T-cell (primary cell): ENCODE data around the gene RFX3. TPM values are rescaled to one million over a fixed set of nuclear protein-coding genes. Genes with fewer than 3 reads are reported as not detected.

Experiments used
- ATAC-seq, 4 experiments: fragments of 200-7000 bp in 3 of 4; fragments of 150-1000 bp in 1 of 4; cut with Tn5 transposase; replicated peaks in 1 of 4; 1 replicate in 3 of 4; 2 replicates in 1 of 4; pipeline ENCODE4 v1.10.0; 2021; ENCODE audit warnings: moderate library complexity in 3 of 4, mild to moderate bottlenecking in 2 of 4, moderate number of reproducible peaks in 1 of 4
- CTCF ChIA-PET, 2 donors: fragments of 300-600 bp; sonication (Branson Sonifier 250); formaldehyde crosslinking; loops; one replicate each; lab custom pipeline; 2022; ENCODE audit warnings: antibody characterized with exemption in 2 of 2; lab: Charles Lee
- POLR2A ChIA-PET, 2 donors: fragments of 300-600 bp; sonication (Branson Sonifier 250); formaldehyde crosslinking; loops; one replicate each; lab custom pipeline; 2022; ENCODE audit warnings: antibody characterized with exemption in 2 of 2; lab: Charles Lee
- DNase-seq, 35 experiments: peaks; one replicate each; pipeline versions ENCODE4 v3.0.0 to v3.0.0-alpha.2; 2013 to 2023
- H3K27ac ChIP-seq: one replicate; pipeline ENCODE4 v1.5.1; 2013; ENCODE audit warnings: low read length
- H3K27me3 ChIP-seq, 2 experiments: replicated peaks in 1 of 2; 1 replicate in 1 of 2; 2 replicates in 1 of 2; pipeline versions ENCODE4 v1.6.1 to v1.7.0; 2013; ENCODE audit warnings: low read length in 1 of 2, mixed read lengths in 1 of 2; ENCODE audit not compliant: control insufficient read depth in 2 of 2, insufficient read depth in 2 of 2; ENCODE audit errors: extremely low read depth in 1 of 2
- H3K36me3 ChIP-seq, 2 donors: 1 replicate in 1 of 2; 2 replicates in 1 of 2; pipeline versions ENCODE4 v1.6.1 to v1.7.0; 2013; ENCODE audit warnings: low read length in 1 of 2; ENCODE audit not compliant: control insufficient read depth in 2 of 2, insufficient read depth in 1 of 2; ENCODE audit errors: extremely low read depth in 1 of 2
- H3K4me1 ChIP-seq, 2 experiments: 1 replicate in 1 of 2; 2 replicates in 1 of 2; pipeline versions ENCODE4 v1.6.1 to v1.7.0; 2013; ENCODE audit warnings: low read length in 2 of 2, mixed read lengths in 1 of 2; ENCODE audit not compliant: insufficient read depth in 2 of 2, control insufficient read depth in 1 of 2; ENCODE audit errors: extremely low read depth in 1 of 2
- H3K4me3 ChIP-seq, 2 donors: 1 replicate in 1 of 2; 2 replicates in 1 of 2; pipeline versions ENCODE4 v1.5.1 to v1.7.0; 2013; ENCODE audit warnings: mild to moderate bottlenecking in 2 of 2, low read length in 1 of 2, moderate library complexity in 1 of 2; ENCODE audit not compliant: control insufficient read depth in 1 of 2; ENCODE audit errors: extremely low read depth in 1 of 2
- H3K9me3 ChIP-seq: 2 replicates; pipeline ENCODE4 v1.7.0; 2013
- H3K27ac Mint-ChIP-seq, 2 donors: one replicate each; pipeline ENCODE4 v1.8.0; 2020 to 2021; ENCODE audit warnings: mild to moderate bottlenecking in 2 of 2, mixed read lengths in 2 of 2
- H3K27me3 Mint-ChIP-seq, 2 donors: one replicate each; pipeline ENCODE4 v1.8.0; 2021 to 2022; ENCODE audit warnings: mixed read lengths in 2 of 2
- H3K36me3 Mint-ChIP-seq: one replicate; pipeline ENCODE4 v1.8.0; 2021; ENCODE audit warnings: mixed read lengths
- H3K4me1 Mint-ChIP-seq, 3 donors: one replicate each; pipeline ENCODE4 v1.8.0; 2020 to 2022; ENCODE audit warnings: mixed read lengths in 3 of 3, mild to moderate bottlenecking in 1 of 3
- H3K4me3 Mint-ChIP-seq, 3 donors: one replicate each; pipeline ENCODE4 v1.8.0; 2020 to 2022; ENCODE audit warnings: mild to moderate bottlenecking in 3 of 3, mixed read lengths in 3 of 3, moderate library complexity in 3 of 3
- H3K9me3 Mint-ChIP-seq, 3 donors: one replicate each; pipeline ENCODE4 v1.8.0; 2020 to 2022; ENCODE audit warnings: mixed read lengths in 3 of 3
- WGBS: methylation state at CpG from one replicate; pipeline ENCODE4 v1.1.5; 2013; ENCODE audit warnings: missing lambda C conversion rate; ENCODE audit not compliant: insufficient coverage; 5-methylcytosine and 5-hydroxymethylcytosine counted together
- total RNA-seq, 35 experiments: library from RNA in 6 of 35; stranded (reverse) in 6 of 35; fragments of 120-200 nt in 1 of 35; gene quantifications; one replicate each; pipeline versions ENCODE4 v1.2.1 to v1.2.4 and lab custom pipeline; 2013 to 2026

RFX3 gene
- total RNA-seq, 5 donors from 2014 or later (not counting 1 experiment from before 2014, with no cell fraction given) = 16.3 to 32.2 (median 20.5) TPM

- Histone ChIP-seq H3K36me3 (no peaks in the 10 kb centered on the region), H3K4me3 (no peak overlapping the region), H3K9me3 (no peaks in the 10 kb centered on the region), H3K27ac (no peak overlapping the region), H3K4me1 (peaks cover 0 to 5% of the 10 kb centered on the region in 2 experiments), H3K27me3 (no peaks in the 10 kb centered on the region)
- POLR2A ChIA-PET = interaction anchor here in 1 of 2 donors (0.6 to 1.0 kb wide), 2 partner anchors 9 to 10 kb away, joined by 3 to 7 read pairs; no protein-coding TSS in a partner anchor
- H3K27me3 Mint-ChIP-seq = no peaks in the 10 kb centered on the region
- no peak for DNase-seq
- WGBS = 90% methylated on average over 1 of the region's 3 CpGs
- CTCF ChIA-PET = no interaction called here
- H3K9me3 Mint-ChIP-seq = no peaks in the 10 kb centered on the region
- no peak for ATAC-seq
- peaks cover 36 to 44% (median 43%) of the 10 kb centered on the region in 3 donors for H3K4me1 Mint-ChIP-seq
- H3K4me3 Mint-ChIP-seq = no peak overlapping the region
- no peak overlapping the region for H3K27ac Mint-ChIP-seq
- H3K36me3 Mint-ChIP-seq = peaks cover 13% of the 10 kb centered on the region
These were observed 8.3 kb downstream of the RFX3 start for GRCh38 chr9:3517377-3518048.

GRCh38 chr9:3516667-3517330 is 9.0 kb downstream of the RFX3 start:
- no peak overlapping the region for H3K4me3 ChIP-seq
- Mint-ChIP-seq H3K4me1 (peaks cover 29 to 37% (median 36%) of the 10 kb centered on the region in 3 donors), H3K36me3 (peaks cover 13% of the 10 kb centered on the region), H3K27ac (no peak overlapping the region), H3K4me3 (no peak overlapping the region), H3K27me3 (no peaks in the 10 kb centered on the region), H3K9me3 (no peaks in the 10 kb centered on the region)
- ChIA-PET POLR2A (interaction anchor here in 1 of 2 donors (1.3 kb wide), 1 partner anchor 10 kb away, joined by 11 read pairs; the partner anchor contains the start of gene RFX3), CTCF (interaction anchor here in 1 of 2 donors (0.7 kb wide), 2 partner anchors 10 to 22 kb away, joined by 3 read pairs; no protein-coding TSS in a partner anchor)
- no peaks in the 10 kb centered on the region for H3K9me3 ChIP-seq
- ATAC-seq = peak in 1 of 4 experiments; percentile 6
- no peaks in the 10 kb centered on the region for H3K36me3 ChIP-seq
- H3K27me3 ChIP-seq = no peaks in the 10 kb centered on the region
- no peak for DNase-seq
- no peak overlapping the region for H3K27ac ChIP-seq
- no CpG with 5 or more reads among the region's 4 CpGs for WGBS
- H3K4me1 ChIP-seq = peaks cover 0 to 2% of the 10 kb centered on the region in 2 experiments

- Histone ChIP-seq H3K9me3 (no peaks in the 10 kb centered on the region), H3K27ac (no peak overlapping the region), H3K4me3 (no peak overlapping the region), H3K4me1 (no peaks in the 10 kb centered on the region), H3K36me3 (no peaks in the 10 kb centered on the region), H3K27me3 (no peaks in the 10 kb centered on the region)
- Mint-ChIP-seq H3K4me1 (peaks cover 35 to 40% (median 38%) of the 10 kb centered on the region in 3 donors), H3K4me3 (no peak overlapping the region), H3K27me3 (no peaks in the 10 kb centered on the region), H3K36me3 (peaks cover 13% of the 10 kb centered on the region), H3K27ac (no peak overlapping the region), H3K9me3 (no peaks in the 10 kb centered on the region)
- POLR2A ChIA-PET = no interaction called here
- DNase-seq = no peak
- CTCF ChIA-PET = no interaction called here
- WGBS = no CpG with 5 or more reads among the region's 3 CpGs
- ATAC-seq = no peak
These were observed 10.4 kb downstream of the RFX3 start for GRCh38 chr9:3515405-3515804.

- Mint-ChIP-seq H3K9me3 (no peaks in the 10 kb centered on the region), H3K27me3 (no peaks in the 10 kb centered on the region), H3K27ac (no peak overlapping the region), H3K4me3 (no peak overlapping the region), H3K4me1 (peaks cover 35 to 43% (median 42%) of the 10 kb centered on the region in 3 donors), H3K36me3 (peaks cover 17% of the 10 kb centered on the region)
- ATAC-seq = no peak
- CTCF ChIA-PET = no interaction called here
- Histone ChIP-seq H3K9me3 (no peaks in the 10 kb centered on the region), H3K27me3 (no peaks in the 10 kb centered on the region), H3K4me3 (no peak overlapping the region), H3K27ac (no peak overlapping the region), H3K4me1 (no peaks in the 10 kb centered on the region), H3K36me3 (no peaks in the 10 kb centered on the region)
- POLR2A ChIA-PET = interaction anchor here in 1 of 2 donors (0.6 kb wide), 1 partner anchor 30 kb away, joined by 11 read pairs; no protein-coding TSS in a partner anchor
- DNase-seq = no peak
- no CpG with 5 or more reads among the region's 3 CpGs for WGBS
These were observed 11.0 kb downstream of the RFX3 start for GRCh38 chr9:3514786-3515185.

- peaks cover 42 to 52% (median 51%) of the 10 kb centered on the region in 3 donors for H3K4me1 Mint-ChIP-seq
- WGBS = no CpG with 5 or more reads among the region's 2 CpGs
- no peaks in the 10 kb centered on the region for H3K4me1 ChIP-seq
- no peaks in the 10 kb centered on the region for H3K9me3 Mint-ChIP-seq
- ATAC-seq = no peak
- CTCF ChIA-PET = interaction anchor here in 1 of 2 donors (0.7 kb wide), 1 partner anchor 46 kb away, joined by 3 read pairs; no protein-coding TSS in a partner anchor
- H3K4me3 Mint-ChIP-seq = no peak overlapping the region
- no peaks in the 10 kb centered on the region for H3K36me3 ChIP-seq
- H3K4me3 ChIP-seq = no peak overlapping the region
- H3K36me3 Mint-ChIP-seq = peaks cover 17% of the 10 kb centered on the region
- H3K9me3 ChIP-seq = no peaks in the 10 kb centered on the region
- no peaks in the 10 kb centered on the region for H3K27me3 ChIP-seq
- no peak for DNase-seq
- no peak overlapping the region for H3K27ac ChIP-seq
- H3K27me3 Mint-ChIP-seq = no peaks in the 10 kb centered on the region
- POLR2A ChIA-PET = no interaction called here
- peak overlapping the region in 1 of 2 donors; percentile 24 for H3K27ac Mint-ChIP-seq
These were observed 12.5 kb downstream of the RFX3 start for GRCh38 chr9:3513265-3513818.

DNA sequence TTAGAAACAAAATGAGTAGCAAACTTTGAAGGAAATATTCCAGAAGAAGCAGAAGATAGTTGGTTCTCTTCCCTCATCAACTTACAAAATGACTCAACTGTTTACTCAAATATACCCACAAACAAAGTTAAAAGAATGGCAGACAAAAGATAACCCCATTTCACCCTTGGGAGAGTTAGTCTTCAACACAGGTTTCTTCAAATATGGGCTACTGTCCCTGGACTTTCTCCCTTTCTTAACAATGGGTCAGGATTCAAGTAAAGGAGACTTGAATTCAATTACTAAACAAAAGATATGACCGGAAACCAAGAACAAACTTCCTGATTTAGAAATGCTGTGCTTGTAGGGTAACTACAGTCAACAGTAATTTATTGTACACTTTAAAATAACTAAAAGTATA is 14.2 kb downstream of the RFX3 start:
- no peaks in the 10 kb centered on the region for H3K4me1 ChIP-seq
- H3K9me3 ChIP-seq = no peaks in the 10 kb centered on the region
- ChIA-PET CTCF (no interaction called here), POLR2A (interaction anchor here in 1 of 2 donors (0.5 kb wide), 1 partner anchor 34 kb away, joined by 8 read pairs; no protein-coding TSS in a partner anchor)
- Mint-ChIP-seq H3K4me3 (no peak overlapping the region), H3K27me3 (no peaks in the 10 kb centered on the region), H3K36me3 (peaks cover 10% of the 10 kb centered on the region), H3K9me3 (no peaks in the 10 kb centered on the region), H3K4me1 (peaks cover 45 to 50% (median 48%) of the 10 kb centered on the region in 3 donors), H3K27ac (peak overlapping the region; percentile 3 to 25)
- H3K27ac ChIP-seq = no peak overlapping the region
- no peak for DNase-seq
- no peak overlapping the region for H3K4me3 ChIP-seq
- no peak for ATAC-seq
- no peaks in the 10 kb centered on the region for H3K36me3 ChIP-seq
- no peaks in the 10 kb centered on the region for H3K27me3 ChIP-seq
- WGBS = no CpG with 5 or more reads among the region's 1 CpG
